NCI-H1105 (cell line): Measurements from ENCODE around the gene CRIP2.

Experiments
- DNase-seq: peaks from one replicate; lab custom pipeline; 2025; lab: John Stamatoyannopoulos, UW

Gene CRIP2

GRCh38 chr14:105464501-105464900 lies 10.1 kb upstream of the CRIP2 start:
- DNase-seq, result no peak

GRCh38 chr14:105465209-105466031 lies 9.2 kb upstream of the CRIP2 start:
- no peak for DNase-seq

DNA sequence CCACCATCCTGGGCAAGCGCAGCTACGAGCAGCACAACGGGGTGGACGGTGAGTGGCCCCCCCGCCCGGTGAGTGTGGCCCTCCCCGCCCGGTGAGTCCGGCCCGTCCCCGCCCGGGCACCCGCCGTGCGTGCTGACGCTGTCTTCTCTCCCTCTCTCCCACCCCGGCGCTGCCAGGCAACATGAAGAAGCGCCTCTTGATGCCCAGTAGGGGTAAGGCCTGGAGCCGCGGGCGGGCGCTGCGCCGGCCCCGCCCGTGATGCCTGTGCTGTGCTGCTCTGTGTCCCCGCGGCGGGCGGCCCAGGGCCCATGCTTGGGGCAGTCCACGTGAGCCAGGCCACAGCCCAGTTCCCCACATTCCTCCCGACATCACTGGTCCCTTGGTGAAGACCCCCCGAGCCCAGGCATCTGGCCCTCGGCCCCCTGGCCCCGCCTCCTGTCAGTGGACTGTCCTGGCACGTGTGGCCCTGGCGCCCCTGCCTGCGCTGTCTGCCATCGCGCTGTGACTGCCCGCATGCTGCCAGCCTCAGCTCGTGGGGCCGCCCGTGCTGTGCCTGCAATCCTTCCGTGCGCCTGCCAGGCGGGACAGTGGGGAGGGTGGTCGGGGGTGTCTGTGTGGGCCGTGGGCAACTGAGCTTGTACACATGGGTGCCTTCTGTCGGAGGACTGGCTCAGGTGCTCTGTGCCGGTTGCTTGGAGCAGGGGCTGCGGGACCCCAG lies 7.9 kb upstream of the CRIP2 start:
- DNase-seq, result no peak

- no peak for DNase-seq
Measured at GRCh38 chr14:105467249-105467941, 7.2 kb upstream of the CRIP2 start.

DNA sequence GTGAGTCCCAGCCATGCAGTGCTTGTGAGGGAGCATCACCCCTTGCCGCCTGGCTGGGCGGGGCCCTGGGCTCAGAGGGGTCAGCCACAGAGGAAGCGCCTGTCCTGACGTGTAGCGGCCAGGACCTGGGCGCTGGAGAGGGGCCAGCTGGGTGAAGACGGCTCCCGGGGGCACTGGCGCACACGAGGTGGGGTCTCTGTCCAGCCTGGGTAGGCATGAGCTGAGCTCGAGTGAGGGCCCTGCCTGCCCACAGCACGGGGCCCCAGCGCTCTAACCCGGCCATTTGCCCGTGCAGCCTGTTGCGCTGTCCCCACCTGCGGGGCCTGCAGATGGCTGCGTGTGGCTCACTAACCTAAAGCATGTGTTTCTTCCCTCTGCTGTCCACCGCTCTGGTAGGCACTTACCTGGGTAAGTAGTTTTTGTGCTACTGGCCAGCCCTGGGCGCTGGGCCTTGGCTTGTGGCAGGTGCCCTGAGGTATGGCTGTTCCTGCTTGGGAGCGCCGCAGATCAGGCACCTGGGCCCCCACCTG lies 6.6 kb upstream of the CRIP2 start:
- no peak for DNase-seq

DNA sequence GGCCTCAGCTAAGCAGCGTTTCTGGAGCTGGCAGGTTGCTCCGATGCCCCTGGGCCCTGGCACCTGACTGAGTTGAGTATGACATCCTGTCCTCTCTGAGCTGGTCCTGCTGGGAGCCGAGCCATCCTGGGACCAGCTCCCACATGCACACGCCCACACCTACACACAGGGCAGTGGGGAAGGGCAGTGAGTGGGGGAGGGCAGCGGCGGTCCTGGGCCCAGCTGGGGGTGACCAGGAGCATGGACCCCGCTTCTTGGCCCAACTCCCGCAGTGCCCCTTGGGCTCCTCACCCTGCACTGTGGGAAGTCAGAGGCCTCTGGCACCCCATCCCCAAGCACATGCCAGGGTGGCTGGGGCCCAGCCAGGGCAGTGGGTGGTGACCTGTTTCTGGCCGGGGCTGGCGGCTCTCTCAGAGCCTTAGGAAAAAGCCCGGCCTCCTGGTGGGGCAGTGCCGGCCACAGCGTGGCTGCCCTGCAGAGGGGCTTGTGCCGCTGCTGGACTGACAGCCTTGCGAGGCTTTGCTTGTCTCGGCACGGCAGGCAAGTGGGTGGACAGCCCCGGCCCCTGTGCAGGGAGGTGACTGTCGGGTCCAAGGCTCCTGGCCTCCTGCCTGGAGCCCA lies 5.9 kb upstream of the CRIP2 start:
- DNase-seq, result no peak

DNA sequence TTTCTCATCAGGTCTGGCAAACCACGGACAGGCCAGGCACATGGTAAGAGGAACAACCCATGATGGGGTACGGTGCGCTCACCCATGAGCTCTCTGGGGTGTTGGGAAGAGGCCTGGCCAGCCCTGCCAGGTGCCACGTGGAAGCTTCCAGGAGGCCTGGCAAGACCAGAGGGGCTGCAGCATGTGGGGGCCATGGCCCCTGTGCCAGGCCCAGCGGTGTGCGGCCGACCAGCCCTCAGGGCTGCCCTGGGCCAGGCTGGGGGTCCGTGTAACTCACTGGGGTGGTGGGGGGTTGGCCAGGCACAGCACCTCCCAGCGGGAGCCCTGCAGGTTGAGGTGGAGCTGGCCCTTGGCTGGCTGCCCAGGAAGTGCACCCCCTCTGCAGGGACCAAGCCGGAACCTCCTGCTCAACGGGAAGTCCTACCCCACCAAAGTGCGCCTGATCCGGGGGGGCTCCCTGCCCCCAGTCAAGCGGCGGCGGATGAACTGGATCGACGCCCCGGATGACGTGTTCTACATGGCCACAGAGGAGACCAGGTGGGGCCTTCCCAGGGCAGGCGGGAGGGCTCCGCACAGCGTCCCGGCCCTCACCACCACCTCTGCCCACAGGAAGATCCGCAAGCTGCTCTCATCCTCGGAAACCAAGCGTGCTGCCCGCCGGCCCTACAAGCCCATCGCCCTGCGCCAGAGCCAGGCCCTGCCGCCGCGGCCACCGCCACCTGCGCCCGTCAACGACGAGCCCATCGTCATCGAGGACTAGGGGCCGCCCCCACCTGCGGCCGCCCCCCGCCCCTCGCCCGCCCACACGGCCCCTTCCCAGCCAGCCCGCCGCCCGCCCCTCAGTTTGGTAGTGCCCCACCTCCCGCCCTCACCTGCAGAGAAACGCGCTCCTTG lies 4.9 kb upstream of the CRIP2 start:
- no peak for DNase-seq

GRCh38 chr14:105470350-105471296 lies 4.0 kb upstream of the CRIP2 start:
- no peak for DNase-seq

- no peak for DNase-seq
Measured at GRCh38 chr14:105471297-105471821, 3.3 kb upstream of the CRIP2 start.

DNA sequence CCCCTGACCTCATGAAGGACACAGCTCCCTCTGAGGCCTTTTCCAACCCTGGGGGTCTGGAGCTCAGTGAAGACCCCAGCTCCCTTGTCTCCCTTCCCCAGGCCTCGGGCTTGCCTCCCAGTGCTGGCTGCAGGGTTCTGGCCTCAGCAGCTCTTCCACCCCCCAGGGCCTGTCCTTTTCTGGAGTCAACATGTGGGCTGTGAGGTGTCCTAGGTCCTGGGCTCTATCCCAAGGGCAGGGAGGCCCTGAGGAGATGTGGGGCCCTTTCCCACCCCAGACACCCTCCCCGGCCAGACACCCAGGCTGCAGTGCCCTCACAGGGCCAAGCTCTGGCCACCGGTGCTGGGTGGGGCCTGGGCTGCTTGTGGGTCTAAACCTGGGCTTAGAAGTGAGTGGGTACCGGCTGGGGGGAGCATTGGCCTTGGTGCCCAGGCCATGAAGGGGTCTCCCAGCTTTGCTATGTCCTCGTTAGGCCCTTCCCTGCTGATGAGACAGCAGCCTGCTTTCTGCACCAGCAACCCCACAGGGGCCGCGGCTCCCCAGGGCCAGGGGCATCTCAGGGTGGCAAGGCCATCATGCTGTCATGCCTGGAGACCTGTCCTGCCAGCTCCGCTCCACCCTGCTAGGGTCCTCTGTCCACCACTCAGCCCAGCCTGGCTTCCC lies 2.7 kb upstream of the CRIP2 start:
- no peak for DNase-seq

DNA sequence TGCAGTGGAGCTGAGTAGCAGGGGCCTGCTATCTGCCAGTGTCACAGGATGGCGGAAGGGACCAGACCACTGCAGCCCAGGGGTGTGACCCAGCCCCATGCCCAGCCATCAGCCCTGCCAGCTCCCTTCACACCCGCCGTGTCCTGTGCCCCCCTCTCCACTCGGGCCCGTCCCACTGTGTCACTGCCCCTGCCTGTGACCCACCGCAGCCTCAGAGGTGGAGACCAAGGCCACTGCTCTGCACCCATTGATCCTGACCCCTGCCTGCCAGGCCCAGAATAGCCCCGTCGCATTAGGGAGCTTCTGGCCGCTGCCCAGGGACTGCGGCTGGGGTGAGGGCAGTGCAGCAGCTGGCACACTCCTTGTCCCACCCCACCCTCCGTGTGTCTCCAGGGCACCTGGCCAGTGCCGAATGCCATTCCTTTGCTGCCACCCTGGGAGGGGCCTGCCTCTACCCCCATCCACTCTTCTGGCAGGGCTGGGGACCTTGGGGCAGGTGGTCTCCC lies 2.1 kb upstream of the CRIP2 start:
- no peak for DNase-seq

- peak; percentile 69 for DNase-seq
Measured at GRCh38 chr14:105473033-105473676, 1.5 kb upstream of the CRIP2 start.

DNA sequence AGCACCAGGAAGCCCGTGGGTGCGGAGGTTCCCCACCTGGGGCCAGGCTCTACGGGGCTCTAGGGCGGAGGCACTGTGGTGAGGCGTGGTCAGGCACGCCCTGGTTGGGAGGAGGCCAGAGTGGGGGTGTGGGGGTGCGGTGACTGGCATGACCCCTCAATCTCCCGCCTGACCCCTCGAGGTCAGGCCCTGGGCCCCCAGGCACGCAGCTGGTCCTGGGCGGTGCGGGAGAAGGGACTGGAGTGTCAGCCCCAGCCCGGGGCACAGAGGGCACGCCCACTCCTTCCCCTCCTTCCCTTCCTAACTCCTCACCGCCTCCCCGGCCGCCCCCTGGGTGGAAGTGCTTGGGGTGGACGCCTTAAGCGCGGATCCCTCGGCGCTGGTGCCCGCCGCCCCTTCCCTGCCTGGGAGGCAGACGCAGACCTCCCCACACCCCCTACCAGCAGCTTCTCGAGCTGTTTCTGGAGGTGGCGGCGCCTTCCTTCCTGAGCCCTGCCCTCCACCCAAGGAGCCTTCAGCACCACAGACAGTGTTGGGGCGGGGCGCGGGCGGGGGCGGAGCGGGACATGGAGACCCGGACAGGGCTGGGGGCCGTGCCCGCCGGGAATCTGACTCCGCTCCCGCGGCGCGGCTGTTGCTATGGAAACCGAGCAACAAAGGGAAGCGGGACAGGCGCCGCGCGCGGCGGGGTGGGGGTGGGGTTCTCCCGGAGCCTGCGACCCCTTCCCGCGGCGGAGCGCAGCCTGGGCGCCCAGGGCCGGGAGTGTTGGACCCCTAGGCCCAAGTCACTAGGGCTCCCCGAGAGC lies 741 bp upstream of the CRIP2 start:
- DNase-seq, result peak; percentile 92

DNA sequence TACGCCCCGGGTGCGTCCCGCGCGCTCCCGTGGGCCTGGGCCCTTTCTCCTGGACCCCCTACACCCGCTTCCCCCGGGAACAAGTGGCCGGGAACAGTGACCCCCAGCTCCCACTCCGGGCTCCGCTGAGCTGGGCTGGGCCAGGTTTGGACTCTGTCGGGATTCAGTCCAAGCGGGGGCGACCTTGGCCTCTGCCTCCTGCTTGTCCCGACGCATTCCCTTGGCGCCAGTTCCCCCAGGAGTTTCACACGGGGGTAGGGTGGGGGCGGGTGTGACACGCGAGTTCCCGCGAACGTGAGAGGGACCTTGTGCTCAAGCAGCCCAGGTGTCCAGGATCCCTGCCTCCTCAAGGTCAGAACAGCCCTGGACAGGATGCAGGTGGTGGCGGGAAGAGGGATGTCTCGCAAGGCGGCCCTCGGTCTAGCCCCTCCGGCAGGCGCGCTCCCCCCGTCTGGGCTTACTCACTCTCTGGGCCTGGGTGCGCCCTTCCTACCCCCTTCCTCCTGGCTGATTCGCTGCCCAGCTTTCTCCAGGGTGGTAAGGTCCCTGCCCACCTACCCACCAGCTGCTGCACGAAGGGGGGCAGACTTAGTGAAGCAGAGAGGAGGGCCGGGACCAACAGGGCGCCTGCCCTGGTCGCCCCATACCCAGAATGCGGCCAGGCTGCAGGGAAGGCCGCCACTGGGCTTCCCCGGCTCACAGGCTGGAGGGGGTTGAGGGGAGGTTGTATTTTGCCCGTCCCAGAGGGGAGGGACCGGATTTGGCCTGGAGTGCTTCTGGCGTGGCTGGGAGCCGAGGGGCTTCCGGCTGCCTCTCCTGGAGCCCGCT lies 862 bp downstream of the CRIP2 start:
- DNase-seq, result no peak

GRCh38 chr14:105476097-105476830 lies 1.6 kb downstream of the CRIP2 start:
- DNase-seq, result no peak
